ENCODE data around the gene CCDC97.

Gene CCDC97

GRCh38 chr19:41274802-41275201, 35.2 kb upstream of the CCDC97 start:
- Histone ChIP-seq H2AFZ (ENCODE audit: low read depth, low read length, severe bottlenecking) (no peak overlapping the region), H3K9me3 (ENCODE audit: insufficient read depth, low read length) (no peaks in the 10 kb centered on the region), H3K27ac (ENCODE audit: low read depth, low read length) (no peak overlapping the region), H3F3A (ENCODE audit: insufficient read depth) (no peaks in the 10 kb centered on the region; the same call in 1 of the 2 replicates), H3K4me2 (ENCODE audit: low read depth, low read length, poor library complexity, severe bottlenecking) (no peak overlapping the region), H3K36me3 (ENCODE audit: low read length) (peaks cover 57% of the 10 kb centered on the region), H3K27me3 (ENCODE audit: low read length) (no peaks in the 10 kb centered on the region), H3K4me3 (ENCODE audit: insufficient read depth, low read length, poor library complexity, severe bottlenecking) (no peak overlapping the region), H3K9me2 (replicated peaks; ENCODE audit: insufficient read depth, low read length) (no peaks in the 10 kb centered on the region), H4K20me1 (ENCODE audit: low read depth, low read length) (peaks cover 2% of the 10 kb centered on the region; the same call in 1 of the 2 replicates), H3K9ac (ENCODE audit: low read length) (no peak overlapping the region), H3K79me2 (ENCODE audit: insufficient read depth, low read length) (no peaks in the 10 kb centered on the region; the same call in 1 of the 2 replicates)
- TF ChIP-seq EZH2phosphoT487 (conservative IDR thresholded peaks at IDR 0.05; ENCODE audit: low read length), result no peak
- TF ChIP-seq CTCF (IDR thresholded peaks at IDR 0.05; ENCODE audit: insufficient read depth, low read length, poor library complexity, severe bottlenecking), result no peak

- Histone ChIP-seq H3K4me2 (ENCODE audit: low read depth, low read length, poor library complexity, severe bottlenecking) (no peak overlapping the region), H3K27me3 (ENCODE audit: low read length) (no peaks in the 10 kb centered on the region), H4K20me1 (ENCODE audit: low read depth, low read length) (peaks cover 2% of the 10 kb centered on the region; the same call in 1 of the 2 replicates), H2AFZ (ENCODE audit: low read depth, low read length, severe bottlenecking) (no peak overlapping the region), H3K79me2 (ENCODE audit: insufficient read depth, low read length) (no peaks in the 10 kb centered on the region), H3K27ac (ENCODE audit: low read depth, low read length) (no peak overlapping the region), H3K9ac (ENCODE audit: low read length) (no peak overlapping the region), H3K9me3 (ENCODE audit: insufficient read depth, low read length) (no peaks in the 10 kb centered on the region), H3K9me2 (replicated peaks; ENCODE audit: insufficient read depth, low read length) (no peaks in the 10 kb centered on the region), H3K36me3 (ENCODE audit: low read length) (peaks cover 67% of the 10 kb centered on the region), H3F3A (ENCODE audit: insufficient read depth) (no peaks in the 10 kb centered on the region; the same call in 1 of the 2 replicates), H3K4me3 (ENCODE audit: insufficient read depth, low read length, poor library complexity, severe bottlenecking) (no peak overlapping the region)
- TF ChIP-seq EZH2phosphoT487 (conservative IDR thresholded peaks at IDR 0.05; ENCODE audit: low read length) (no peak), CTCF (IDR thresholded peaks at IDR 0.05; ENCODE audit: insufficient read depth, low read length, poor library complexity, severe bottlenecking) (no peak)
Observed at GRCh38 chr19:41276231-41276630, 33.7 kb upstream of the CCDC97 start.

DNA sequence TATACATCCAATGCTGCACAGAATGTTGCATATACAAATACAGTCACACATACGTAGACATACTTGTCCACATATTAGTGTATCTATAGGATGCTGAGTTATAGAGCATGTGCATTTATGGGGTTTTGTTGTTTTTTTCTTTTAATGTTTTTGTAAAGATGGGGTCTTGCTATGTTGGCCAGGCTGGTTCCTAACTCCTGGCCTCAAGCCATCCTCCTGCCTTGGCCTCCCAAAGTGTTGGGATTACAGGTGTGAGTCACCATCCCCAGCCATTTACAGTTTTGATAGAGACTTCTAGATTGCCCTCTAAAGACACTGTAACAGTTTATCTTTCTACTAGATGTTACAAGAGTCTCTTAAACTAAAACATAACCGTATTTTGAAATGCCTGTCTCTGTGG, 31.5 kb upstream of the CCDC97 start:
- H3K27me3 ChIP-seq (ENCODE audit: low read length), result no peaks in the 10 kb centered on the region
- H3K9me2 ChIP-seq (replicated peaks; ENCODE audit: insufficient read depth, low read length), result no peaks in the 10 kb centered on the region
- peaks cover 2% of the 10 kb centered on the region; the same call in 1 of the 2 replicates for H4K20me1 ChIP-seq (ENCODE audit: low read depth, low read length)
- H3K9ac ChIP-seq (ENCODE audit: low read length), result no peak overlapping the region
- no peaks in the 10 kb centered on the region for H3K9me3 ChIP-seq (ENCODE audit: insufficient read depth, low read length)
- H3K36me3 ChIP-seq (ENCODE audit: low read length), result peaks cover 57% of the 10 kb centered on the region
- H3K27ac ChIP-seq (ENCODE audit: low read depth, low read length), result no peak overlapping the region
- H3K79me2 ChIP-seq (ENCODE audit: insufficient read depth, low read length), result no peaks in the 10 kb centered on the region
- H2AFZ ChIP-seq (ENCODE audit: low read depth, low read length, severe bottlenecking), result no peak overlapping the region
- H3K4me2 ChIP-seq (ENCODE audit: low read depth, low read length, poor library complexity, severe bottlenecking), result no peak overlapping the region
- TF ChIP-seq EZH2phosphoT487 (conservative IDR thresholded peaks at IDR 0.05; ENCODE audit: low read length), result no peak
- no peak for TF ChIP-seq CTCF (IDR thresholded peaks at IDR 0.05; ENCODE audit: insufficient read depth, low read length, poor library complexity, severe bottlenecking)
- no peaks in the 10 kb centered on the region; the same call in 1 of the 2 replicates for H3F3A ChIP-seq (ENCODE audit: insufficient read depth)
- H3K4me3 ChIP-seq (ENCODE audit: insufficient read depth, low read length, poor library complexity, severe bottlenecking), result no peak overlapping the region
